HUES6 (cell line): Measurements from ENCODE around the gene DOCK8.

ENCODE experiments used
- H3K27ac ChIP-seq: 2 replicates; pipeline ENCODE4 v1.7.0; 2013; ENCODE audit warnings: low read depth, mild to moderate bottlenecking, low read length, inconsistent platforms
- H3K27me3 ChIP-seq: 2 replicates; pipeline ENCODE4 v1.6.1; 2013; ENCODE audit warnings: low read length; ENCODE audit not compliant: control insufficient read depth, insufficient read depth
- H3K36me3 ChIP-seq: 2 replicates; pipeline ENCODE4 v1.6.1; 2013; ENCODE audit warnings: low read length; ENCODE audit not compliant: control insufficient read depth, insufficient read depth
- H3K4me1 ChIP-seq: 2 replicates; pipeline ENCODE4 v1.6.1; 2013; ENCODE audit warnings: low read length; ENCODE audit not compliant: control insufficient read depth, insufficient read depth
- H3K4me3 ChIP-seq: 2 replicates; pipeline ENCODE4 v1.5.1; 2013; ENCODE audit warnings: low read depth, low read length
- H3K9ac ChIP-seq: one replicate; pipeline ENCODE4 v1.6.1; 2013; ENCODE audit warnings: mild to moderate bottlenecking, low read length
- H3K9me3 ChIP-seq: 2 replicates; pipeline ENCODE4 v1.6.1; 2013; ENCODE audit warnings: low read depth, low read length; ENCODE audit not compliant: control insufficient read depth, insufficient read depth

Gene DOCK8

DNA sequence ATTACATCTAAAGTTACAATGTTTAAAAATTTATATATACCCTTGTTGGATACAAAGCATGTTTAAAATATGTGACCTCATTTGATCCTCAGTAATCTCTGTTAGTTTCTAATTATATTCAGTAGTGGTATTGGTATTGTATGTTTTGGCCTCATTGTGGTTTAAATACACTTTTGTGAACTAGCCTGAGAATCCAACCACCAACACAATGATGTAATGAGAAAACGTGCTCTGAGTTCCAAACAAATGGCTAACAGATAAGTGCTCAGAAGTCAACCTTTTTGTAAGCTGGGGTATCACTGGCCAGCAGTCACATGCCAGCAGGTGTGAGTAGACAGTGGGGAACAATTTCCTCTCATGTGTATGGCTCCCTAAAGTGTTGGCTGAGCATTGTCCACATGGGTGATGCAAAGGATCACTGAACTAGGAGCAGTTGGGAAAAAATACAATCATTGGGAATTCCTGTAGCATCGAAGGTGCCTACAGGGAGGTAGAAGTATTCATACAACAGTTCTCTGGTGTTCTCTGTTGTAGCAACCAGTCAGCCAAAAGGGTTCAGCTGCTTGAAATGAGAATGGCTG, 56.1 kb downstream of the DOCK8 start:
- no peaks in the 10 kb centered on the region for H3K36me3 ChIP-seq
- H3K27me3 ChIP-seq, result no peaks in the 10 kb centered on the region
- no peaks in the 10 kb centered on the region for H3K4me1 ChIP-seq
- no peak overlapping the region for H3K9ac ChIP-seq
- no peak overlapping the region for H3K27ac ChIP-seq
- no peak overlapping the region for H3K4me3 ChIP-seq
- no peaks in the 10 kb centered on the region for H3K9me3 ChIP-seq

DNA sequence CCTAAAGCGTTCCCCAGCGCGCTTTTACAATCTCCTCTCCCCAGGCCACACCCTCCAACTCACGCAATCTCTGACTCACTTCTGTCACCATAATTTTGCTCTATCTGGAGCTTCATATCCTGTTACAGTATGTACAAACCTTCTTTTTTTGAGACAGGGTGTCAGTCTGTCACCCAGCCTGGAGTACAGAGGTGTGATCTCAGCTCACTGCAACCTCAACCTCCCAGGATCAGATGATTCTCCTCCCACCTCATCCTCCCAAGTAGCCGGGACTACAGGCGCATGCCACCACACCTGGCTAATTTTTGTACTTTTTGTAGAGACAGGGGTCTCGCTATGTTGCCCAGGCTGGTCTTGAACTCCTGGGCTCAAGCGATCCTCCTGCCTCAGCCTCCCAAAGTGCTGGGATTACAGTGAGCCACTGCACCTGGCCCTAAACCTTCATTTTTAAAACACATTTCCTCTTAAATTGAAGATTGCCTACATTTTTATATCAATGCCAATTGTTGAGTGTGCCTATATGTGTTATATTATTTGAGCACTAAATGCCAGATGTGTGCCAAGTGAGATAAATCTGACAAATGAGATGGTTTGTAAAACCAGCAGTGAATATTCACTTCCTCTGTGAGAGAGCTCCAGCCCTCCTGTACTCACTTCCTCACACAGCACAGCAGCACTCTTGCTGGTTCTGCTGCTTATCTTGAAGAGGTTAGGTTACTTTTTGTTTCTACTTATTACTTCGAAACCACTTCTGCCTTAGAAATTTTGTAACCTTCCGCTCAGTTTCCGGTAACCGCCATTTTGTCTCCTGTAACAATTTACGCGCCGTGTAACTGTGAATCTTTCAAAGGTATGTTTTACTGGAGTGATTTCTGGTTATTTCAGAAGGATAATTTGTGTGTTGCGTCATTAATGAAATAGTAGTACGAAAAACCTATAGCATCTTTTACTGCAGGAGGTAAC, 57.9 kb downstream of the DOCK8 start:
- H3K27me3 ChIP-seq, result no peaks in the 10 kb centered on the region
- no peak overlapping the region for H3K4me3 ChIP-seq
- H3K27ac ChIP-seq, result no peak overlapping the region

DNA sequence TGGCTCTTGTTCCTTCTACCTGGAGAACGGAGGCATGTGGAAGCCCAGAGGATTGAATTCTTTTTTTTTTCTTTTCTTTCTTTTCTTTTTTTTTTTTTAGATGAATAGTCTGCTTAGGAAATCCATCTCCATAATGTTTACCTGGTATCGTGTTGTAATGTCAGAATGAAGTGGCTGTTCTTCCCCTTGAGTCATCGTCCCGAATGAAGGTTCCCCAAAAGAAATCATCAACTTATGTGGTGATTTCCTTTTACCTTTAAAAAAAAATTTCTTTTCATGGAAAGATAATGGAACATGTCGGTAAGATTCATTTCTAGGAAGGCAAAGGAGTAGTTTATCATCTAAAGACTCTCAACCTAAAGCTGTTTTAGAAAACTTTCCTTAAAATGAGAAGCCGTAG, 59.7 kb downstream of the DOCK8 start:
- Histone ChIP-seq H3K27me3 (no peaks in the 10 kb centered on the region), H3K36me3 (no peaks in the 10 kb centered on the region), H3K9me3 (no peaks in the 10 kb centered on the region), H3K9ac (no peak overlapping the region), H3K4me3 (no peak overlapping the region), H3K4me1 (no peaks in the 10 kb centered on the region), H3K27ac (no peak overlapping the region)

More for the DNA sequence above, 57.9 kb downstream of the DOCK8 start:
- Histone ChIP-seq H3K4me1 (no peaks in the 10 kb centered on the region), H3K9me3 (no peaks in the 10 kb centered on the region), H3K9ac (no peak overlapping the region), H3K36me3 (no peaks in the 10 kb centered on the region)

DNA sequence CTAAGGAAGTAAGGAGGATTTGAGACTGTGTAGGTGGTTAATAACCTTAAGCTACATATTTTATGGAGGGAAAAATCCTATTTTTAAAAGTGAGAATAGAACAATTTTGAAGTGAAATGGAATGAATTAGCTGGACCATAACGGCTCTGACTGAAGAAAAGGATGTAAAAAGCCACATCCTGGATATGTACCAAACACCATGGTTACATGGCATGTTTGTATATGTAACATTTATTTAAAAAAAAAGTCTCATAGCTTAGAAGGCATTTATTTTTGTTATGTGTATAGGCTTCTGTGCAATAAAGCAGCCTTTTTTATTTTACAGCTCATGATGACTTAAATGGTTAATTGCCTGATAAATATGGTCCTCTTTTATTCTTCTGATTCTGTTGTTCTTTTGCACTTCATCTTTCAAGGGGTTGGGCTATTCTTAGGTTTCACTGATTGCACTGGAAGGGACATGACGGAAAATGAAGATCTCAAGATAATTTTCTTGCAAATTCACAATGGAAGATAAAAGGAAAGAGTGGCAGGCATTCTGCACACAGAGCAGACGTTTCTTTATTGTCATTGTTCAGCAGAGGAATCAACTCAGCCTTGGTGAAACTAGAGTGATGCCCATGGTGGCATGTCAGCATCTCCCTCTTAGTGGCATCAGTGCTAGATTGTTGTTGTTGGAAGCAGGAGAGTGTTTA, 63.1 kb downstream of the DOCK8 start:
- Histone ChIP-seq H3K36me3 (no peaks in the 10 kb centered on the region), H3K4me1 (no peaks in the 10 kb centered on the region), H3K9me3 (no peaks in the 10 kb centered on the region), H3K9ac (no peak overlapping the region), H3K27ac (no peak overlapping the region), H3K4me3 (no peak overlapping the region), H3K27me3 (no peaks in the 10 kb centered on the region)

DNA sequence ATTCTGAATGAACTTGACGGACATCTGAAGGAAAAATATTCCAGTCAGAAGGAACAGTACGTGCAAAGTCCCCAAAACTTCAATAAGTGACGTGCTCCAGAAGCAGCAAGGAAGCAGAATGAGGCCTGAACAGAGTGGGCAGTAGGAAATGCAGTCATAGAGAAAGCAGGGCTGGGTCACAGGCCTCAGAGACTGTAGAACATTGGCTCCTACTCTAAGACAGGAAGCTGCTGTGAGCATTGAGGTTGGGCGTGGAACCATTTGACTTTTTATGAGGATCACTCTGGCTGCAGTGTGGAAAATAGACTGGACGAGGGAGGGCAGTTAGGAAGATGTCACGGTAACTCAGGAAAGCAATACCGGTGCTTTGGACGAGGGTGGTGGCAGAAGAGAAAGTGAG, 64.0 kb downstream of the DOCK8 start:
- no peaks in the 10 kb centered on the region for H3K27me3 ChIP-seq
- H3K27ac ChIP-seq, result no peak overlapping the region
- no peak overlapping the region for H3K4me3 ChIP-seq
- no peaks in the 10 kb centered on the region for H3K36me3 ChIP-seq
- no peaks in the 10 kb centered on the region for H3K9me3 ChIP-seq
- H3K9ac ChIP-seq, result no peak overlapping the region
- H3K4me1 ChIP-seq, result no peaks in the 10 kb centered on the region

DNA sequence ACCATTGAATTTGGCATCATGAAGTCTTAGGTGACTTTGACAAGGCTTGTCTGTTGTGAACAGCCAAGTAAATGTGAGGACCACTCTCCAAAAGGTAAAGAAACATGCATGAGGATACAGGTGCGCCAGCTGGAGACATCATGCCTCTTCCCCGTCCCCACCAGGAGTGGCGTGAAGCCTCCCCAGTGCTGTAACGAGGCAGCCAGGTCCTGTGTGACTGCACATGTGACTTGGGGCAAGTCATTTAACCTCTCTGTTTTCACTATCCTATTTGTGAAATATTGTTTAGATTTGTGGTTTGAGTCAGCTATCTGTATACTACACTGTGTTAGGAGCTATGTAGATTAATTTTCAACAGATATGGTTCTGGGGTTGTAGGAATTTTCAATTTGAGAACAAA, 65.0 kb downstream of the DOCK8 start:
- Histone ChIP-seq H3K27ac (no peak overlapping the region), H3K36me3 (no peaks in the 10 kb centered on the region), H3K4me3 (no peak overlapping the region), H3K9me3 (no peaks in the 10 kb centered on the region), H3K4me1 (no peaks in the 10 kb centered on the region), H3K27me3 (no peaks in the 10 kb centered on the region), H3K9ac (no peak overlapping the region)

DNA sequence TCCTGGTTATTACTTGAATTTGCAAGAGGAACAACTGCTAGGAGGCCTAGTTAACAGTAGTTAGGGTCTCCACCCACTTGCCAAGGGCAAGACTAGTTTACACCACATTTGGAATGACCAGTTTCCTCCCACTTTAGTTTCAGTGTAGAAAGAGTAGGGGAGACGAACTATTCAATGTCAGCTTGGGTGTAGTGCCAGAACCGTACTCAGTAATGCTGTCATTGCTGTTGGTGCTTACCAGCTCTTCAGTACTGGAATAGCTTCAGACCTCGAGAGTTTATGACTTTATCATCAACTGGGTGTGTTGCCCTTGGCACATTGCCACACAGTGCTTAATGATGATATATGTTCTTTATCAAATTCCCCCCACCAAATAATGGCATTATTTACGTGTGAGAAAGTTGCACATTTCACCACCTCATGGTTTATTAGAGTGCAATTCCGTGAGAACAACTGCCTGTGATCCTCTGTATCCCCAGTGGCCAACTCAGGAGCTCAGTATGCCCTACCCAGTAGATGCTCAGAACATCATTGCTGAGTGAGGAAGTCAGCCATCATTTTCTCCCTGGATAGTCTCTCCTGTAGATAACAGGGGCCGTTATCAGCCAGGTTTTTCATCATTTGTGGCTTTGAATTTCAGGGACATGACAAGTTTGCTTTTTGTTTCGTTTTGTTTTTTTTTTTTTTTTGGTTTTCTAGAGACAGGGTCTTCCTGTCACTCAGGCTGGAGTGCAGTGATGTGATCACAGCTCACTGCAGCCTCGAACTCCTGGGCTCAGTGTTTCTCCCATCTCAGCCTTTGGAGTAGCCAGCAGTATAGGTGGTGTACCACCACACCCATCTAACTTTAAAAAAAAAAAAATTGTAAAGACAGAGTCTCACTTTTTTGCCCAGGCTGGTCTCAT, 67.3 kb downstream of the DOCK8 start:
- Histone ChIP-seq H3K4me3 (no peak overlapping the region), H3K9me3 (no peaks in the 10 kb centered on the region), H3K27ac (no peak overlapping the region), H3K27me3 (no peaks in the 10 kb centered on the region), H3K36me3 (no peaks in the 10 kb centered on the region), H3K9ac (no peak overlapping the region), H3K4me1 (no peaks in the 10 kb centered on the region)

DNA sequence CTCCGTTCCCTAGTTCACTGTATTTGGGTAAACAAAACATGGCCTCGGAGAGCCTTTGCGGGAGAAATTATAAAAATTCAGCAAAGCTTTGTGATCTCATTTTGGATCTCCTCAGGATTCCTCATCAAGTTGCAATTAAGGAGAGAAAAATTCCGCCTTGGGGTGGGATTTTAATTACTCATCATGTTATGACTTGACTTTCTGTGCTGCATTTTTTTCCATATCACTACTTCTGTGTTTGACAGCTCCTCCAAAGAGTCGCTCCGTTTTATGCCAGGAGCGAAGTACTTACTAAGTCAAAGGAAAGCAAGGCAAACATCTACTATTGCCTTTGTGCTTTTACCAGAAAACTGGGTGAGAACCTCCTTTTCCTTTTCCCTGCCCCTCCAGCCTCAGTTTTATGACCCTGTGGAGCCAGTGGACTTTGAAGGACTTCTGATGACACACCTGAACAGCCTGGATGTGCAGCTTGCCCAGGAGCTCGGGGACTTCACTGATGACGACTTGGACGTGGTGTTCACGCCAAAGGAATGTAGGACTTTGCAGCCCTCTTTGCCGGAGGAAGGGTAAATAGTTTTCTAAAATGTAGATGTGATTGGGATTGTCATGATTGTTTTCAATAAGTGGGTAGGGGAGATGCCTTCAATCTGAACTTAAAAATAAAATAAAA, 71.5 kb downstream of the DOCK8 start:
- Histone ChIP-seq H3K36me3 (no peaks in the 10 kb centered on the region), H3K9me3 (no peaks in the 10 kb centered on the region)

DNA sequence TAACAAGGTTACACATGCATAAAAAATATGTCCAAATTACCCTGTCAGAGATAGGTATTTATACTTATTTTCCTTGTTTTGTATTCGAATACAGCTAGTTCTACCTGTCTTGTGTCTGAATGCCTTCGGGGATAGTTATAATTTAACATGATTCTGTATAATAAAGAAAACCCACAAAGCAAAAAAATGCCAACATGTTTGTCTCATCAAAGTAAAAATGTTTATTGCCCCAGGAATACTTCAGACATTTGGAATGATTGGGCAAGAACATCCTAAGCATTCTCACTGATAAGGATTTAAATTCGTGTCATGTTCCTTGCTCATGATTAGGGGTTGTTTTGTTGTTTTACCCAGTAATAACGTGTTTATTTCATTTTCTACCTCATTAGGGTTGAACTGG, 74.5 kb downstream of the DOCK8 start:
- Histone ChIP-seq H3K27me3 (no peaks in the 10 kb centered on the region), H3K4me3 (no peak overlapping the region), H3K4me1 (no peaks in the 10 kb centered on the region), H3K27ac (no peak overlapping the region), H3K36me3 (no peaks in the 10 kb centered on the region), H3K9ac (no peak overlapping the region), H3K9me3 (no peaks in the 10 kb centered on the region)

More for the DNA sequence above, 71.5 kb downstream of the DOCK8 start:
- no peak overlapping the region for H3K9ac ChIP-seq
- H3K4me3 ChIP-seq, result no peak overlapping the region
- no peaks in the 10 kb centered on the region for H3K27me3 ChIP-seq
- H3K4me1 ChIP-seq, result no peaks in the 10 kb centered on the region
- H3K27ac ChIP-seq, result no peak overlapping the region

DNA sequence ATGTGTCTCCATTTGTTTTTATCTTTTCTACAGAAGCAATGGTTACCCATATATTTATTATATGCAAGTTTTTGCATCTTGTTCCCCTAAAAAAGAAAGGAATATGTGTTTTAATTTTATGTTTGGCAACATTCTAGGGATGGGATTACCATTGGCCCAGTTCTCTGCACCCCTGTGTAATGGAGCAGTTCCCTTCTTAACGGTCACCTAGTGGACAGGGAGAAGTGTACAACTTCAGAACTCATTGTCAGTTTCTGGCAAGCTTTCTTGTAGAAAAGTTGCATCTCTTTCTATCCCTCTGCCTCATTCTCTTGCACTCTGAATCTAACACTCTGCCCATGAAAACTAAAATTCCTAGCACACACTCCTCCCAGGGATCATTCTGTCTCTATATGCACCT, 78.2 kb downstream of the DOCK8 start:
- H3K27ac ChIP-seq, result no peak overlapping the region
- no peaks in the 10 kb centered on the region for H3K4me1 ChIP-seq
- no peak overlapping the region for H3K9ac ChIP-seq
- no peak overlapping the region for H3K4me3 ChIP-seq
- no peaks in the 10 kb centered on the region for H3K9me3 ChIP-seq
- no peaks in the 10 kb centered on the region for H3K36me3 ChIP-seq
- no peaks in the 10 kb centered on the region for H3K27me3 ChIP-seq
